ENCODE results near the gene EVA1B.

EVA1B gene

GRCh38 chr1:36359911-36360550 is 36.6 kb upstream of the EVA1B start:
- no peak for DNase-seq (ENCODE audit: extremely low read depth, low read depth)
- TF ChIP-seq CTCF (IDR thresholded peaks at IDR 0.05; ENCODE audit: low read depth, low read length), result no peak

DNA sequence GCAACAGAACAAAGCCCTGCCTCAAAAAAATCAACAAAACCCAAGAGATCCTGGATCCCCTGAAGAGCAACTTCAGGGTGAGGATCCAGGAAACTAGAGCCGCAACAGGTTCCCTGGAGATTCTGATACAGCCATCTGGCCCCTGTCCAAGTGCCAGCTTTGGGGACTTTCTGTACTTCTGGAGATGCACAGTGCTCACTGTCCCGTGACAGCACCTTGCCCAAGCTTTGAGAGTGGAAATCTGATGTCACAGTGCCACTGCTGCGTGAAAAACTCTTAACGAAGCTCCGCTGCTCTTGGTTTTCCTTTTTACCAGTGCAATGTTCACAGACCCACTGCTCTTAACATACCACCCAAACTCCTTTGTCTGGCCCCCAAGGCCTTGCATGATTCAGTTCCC is 35.9 kb upstream of the EVA1B start:
- no peak for TF ChIP-seq CTCF (IDR thresholded peaks at IDR 0.05; ENCODE audit: low read depth, low read length)
- DNase-seq (ENCODE audit: extremely low read depth, low read depth), result no peak

DNA sequence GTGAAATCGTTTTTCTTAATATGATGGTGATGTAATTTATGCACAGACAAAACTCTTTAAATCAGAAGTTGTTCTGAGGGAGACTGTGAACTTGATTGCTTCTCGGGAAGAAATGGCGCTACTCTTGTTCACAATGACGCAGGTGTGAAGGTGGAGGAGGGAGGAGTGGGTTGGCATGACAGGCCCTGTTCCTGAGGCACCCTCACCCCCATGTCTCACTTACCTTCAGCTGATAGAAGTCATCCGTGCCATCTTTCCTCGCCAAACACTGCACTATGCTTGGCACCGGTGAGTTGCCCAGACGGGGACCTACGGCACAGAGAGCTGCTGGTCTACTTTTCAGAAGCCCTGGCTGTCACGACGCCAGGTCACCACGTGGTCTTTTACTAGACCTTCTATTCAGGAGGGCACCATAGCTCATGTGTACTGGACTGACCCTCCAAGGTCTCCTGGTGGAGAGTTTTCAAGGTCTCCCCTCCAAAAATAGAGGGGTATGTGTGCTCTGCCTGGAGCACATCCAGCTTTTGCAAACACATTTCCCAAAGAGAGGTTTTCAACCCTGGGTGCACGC is 35.2 kb upstream of the EVA1B start:
- DNase-seq (ENCODE audit: extremely low read depth, low read depth), result no peak
- no peak for TF ChIP-seq CTCF (IDR thresholded peaks at IDR 0.05; ENCODE audit: low read depth, low read length)

- no peak for TF ChIP-seq CTCF (IDR thresholded peaks at IDR 0.05; ENCODE audit: low read depth, low read length)
- no peak for DNase-seq (ENCODE audit: extremely low read depth, low read depth)
Observed at GRCh38 chr1:36355811-36356210, 32.4 kb upstream of the EVA1B start.

DNA sequence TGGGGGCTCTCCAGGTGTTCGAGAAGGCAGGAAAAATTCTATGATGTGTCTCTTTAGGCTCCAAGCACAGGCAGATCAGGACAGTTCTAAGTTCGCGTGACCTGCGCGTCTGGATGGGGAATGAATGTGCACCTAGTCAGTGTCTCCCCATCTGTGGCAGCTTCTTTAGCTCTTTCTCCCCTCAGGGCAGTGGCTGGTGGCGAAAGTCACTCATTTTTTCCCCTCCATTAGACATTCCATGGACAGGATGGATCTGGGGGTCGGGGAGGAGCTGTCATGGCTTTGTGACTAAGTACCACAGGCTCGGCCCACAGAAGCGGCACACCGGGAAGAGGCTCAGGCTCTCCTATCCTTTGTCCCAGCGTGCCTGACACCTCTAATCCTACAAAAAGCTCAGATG is 31.0 kb upstream of the EVA1B start:
- no peak for DNase-seq (ENCODE audit: extremely low read depth, low read depth)
- no peak for TF ChIP-seq CTCF (IDR thresholded peaks at IDR 0.05; ENCODE audit: low read depth, low read length)

DNA sequence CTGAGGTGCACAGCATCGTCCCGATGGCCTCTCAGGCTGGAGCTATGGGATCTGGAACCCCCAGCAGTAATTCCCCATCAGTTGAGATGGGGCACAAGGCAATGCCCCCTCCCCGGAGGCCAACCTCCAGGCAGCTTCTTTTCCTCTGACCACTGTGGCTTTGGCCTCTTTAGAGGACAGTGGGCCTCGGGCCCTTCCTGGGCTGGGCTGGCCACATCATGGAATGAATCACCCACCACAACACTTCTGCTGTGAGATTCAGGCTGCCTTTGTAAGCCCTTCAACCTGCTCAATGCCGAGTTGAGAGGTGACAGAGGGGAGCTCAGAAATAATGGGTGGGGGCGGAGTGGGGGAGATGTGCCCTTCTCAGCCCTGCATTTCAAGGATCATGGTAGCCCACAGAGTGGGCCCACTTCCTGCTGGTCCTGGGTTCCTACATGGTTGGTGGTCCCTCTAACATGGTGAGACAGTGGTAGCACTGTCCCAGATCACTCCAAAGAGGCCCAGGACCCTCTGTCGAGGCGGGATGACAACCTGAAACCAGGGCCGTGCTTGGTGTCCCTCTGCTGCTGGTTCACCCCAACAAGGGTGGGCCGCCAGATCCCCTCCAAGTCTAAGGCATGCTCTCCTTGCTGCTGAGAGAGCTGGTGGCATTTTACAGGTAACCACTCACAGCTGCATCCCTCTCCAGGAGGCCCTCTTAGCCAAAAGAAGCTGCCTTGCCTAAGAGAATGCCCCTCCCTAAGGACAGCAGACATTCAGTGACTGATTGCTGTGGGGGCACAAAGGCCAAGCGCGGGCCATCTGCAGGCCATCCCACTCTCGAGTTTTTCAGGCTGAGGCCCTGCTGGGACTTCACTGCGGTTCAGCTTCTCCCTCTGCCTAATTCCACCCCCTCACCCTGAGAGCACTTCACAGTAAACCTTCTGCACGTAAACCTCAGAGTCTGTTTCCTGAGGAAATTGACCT is 29.7 kb upstream of the EVA1B start:
- no peak for DNase-seq (ENCODE audit: extremely low read depth, low read depth)
- TF ChIP-seq CTCF (IDR thresholded peaks at IDR 0.05; ENCODE audit: low read depth, low read length), result no peak

Measured in AG09319 (cell line).